OCI-LY7 (cell line): Measurements from ENCODE around the gene ZNF827.

ENCODE experiments used
- EZH2phosphoT487 ChIP-seq: fragments of 200-600 bp; sonication (generic); IDR thresholded peaks from 2 replicates; pipeline ENCODE4 v1.6.1; 2018; ENCODE audit warnings: low read depth, borderline replicate concordance, mild to moderate bottlenecking, mixed run types, antibody characterized with exemption, low read length, moderate library complexity, mixed read lengths
- TF ChIP-seq, protein P1 (sequence below): fragments of 200-600 bp; sonication (generic); conservative IDR thresholded peaks from 2 replicates; pipeline ENCODE4 v1.5.1; 2014; ENCODE audit warnings: mild to moderate bottlenecking, antibody characterized with exemption, low read length, moderate library complexity, mixed read lengths

DNA sequence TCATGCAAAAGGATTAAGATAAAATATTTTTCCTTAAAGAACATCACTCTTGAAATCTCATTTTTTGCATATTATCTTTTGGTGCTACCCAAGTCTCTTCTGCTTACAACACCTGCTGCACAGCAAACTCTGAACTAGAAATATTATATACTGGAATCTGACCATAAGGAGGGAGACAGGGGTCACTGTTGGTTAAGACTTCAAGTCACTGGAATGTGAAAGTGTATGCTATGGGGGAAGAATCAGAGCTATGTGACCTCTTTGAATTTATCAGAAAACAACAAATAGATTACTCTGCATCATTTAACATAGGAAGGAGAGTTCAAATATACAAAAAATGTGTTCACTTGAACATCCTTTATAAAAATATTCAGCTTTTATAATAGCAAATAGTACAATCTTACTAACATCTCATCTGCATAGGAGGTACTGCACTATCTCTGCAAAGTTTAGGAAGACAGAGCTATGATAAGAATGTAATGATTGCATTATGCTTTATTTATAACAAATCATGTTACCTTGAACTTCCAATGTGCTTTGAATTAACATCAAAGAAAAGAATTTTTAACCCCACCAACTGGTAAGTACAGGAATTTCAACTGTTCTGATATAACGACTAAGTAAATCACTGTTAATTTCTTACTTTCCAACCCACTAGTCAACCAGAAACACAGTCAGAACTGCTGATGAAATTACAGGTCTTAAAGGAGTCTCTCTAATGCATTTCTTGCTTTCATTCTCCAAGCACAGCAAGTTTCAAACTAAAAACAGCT is 69.8 kb downstream of the ZNF827 start:
- TF ChIP-seq, protein P1, sequence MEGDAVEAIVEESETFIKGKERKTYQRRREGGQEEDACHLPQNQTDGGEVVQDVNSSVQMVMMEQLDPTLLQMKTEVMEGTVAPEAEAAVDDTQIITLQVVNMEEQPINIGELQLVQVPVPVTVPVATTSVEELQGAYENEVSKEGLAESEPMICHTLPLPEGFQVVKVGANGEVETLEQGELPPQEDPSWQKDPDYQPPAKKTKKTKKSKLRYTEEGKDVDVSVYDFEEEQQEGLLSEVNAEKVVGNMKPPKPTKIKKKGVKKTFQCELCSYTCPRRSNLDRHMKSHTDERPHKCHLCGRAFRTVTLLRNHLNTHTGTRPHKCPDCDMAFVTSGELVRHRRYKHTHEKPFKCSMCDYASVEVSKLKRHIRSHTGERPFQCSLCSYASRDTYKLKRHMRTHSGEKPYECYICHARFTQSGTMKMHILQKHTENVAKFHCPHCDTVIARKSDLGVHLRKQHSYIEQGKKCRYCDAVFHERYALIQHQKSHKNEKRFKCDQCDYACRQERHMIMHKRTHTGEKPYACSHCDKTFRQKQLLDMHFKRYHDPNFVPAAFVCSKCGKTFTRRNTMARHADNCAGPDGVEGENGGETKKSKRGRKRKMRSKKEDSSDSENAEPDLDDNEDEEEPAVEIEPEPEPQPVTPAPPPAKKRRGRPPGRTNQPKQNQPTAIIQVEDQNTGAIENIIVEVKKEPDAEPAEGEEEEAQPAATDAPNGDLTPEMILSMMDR, result peak; percentile 64
- no peak for TF ChIP-seq EZH2phosphoT487
